ENCODE measurements around the gene KLHL28. TPM values are rescaled to one million over a fixed set of nuclear protein-coding genes. Genes with fewer than 3 reads are reported as not detected.

Gene KLHL28
- total and polyA plus RNA-seq, 12 donors: 1.5 to 17.8 (median 9.6) TPM

Other genes starting within 250 kb of the KLHL28 start
- gene TOGARAM1, start 243 bp upstream of the KLHL28 start, total RNA-seq: 10 to 100 TPM; 10.2 to 42.0 (median 20.9) TPM
- 10 to 100 TPM in 1 of 3 donors, 1 to 10 TPM in 2; 4.2 to 27.1 (median 5.7) TPM for gene TOGARAM1, start 243 bp upstream of the KLHL28 start, polyA plus RNA-seq
- gene PRPF39, start 122.2 kb upstream of the KLHL28 start, total RNA-seq: 10 to 100 TPM in 7 of 9 donors, 1 to 10 TPM in 2; 6.5 to 52.5 (median 35.3) TPM
- gene PRPF39, start 122.2 kb upstream of the KLHL28 start, polyA plus RNA-seq: 10 to 100 TPM; 32.6 to 76.0 (median 53.9) TPM
- 10 to 100 TPM; 15.7 to 70.2 (median 46.3) TPM for gene FKBP3, start 172.5 kb upstream of the KLHL28 start, total RNA-seq
- 100 to 1,000 TPM in 2 of 3 donors, 10 to 100 TPM in 1; 99.6 to 146 (median 105) TPM for gene FKBP3, start 172.5 kb upstream of the KLHL28 start, polyA plus RNA-seq
- gene FANCM, start 174.0 kb upstream of the KLHL28 start, total RNA-seq: 10 to 100 TPM in 3 of 9 donors, 1 to 10 TPM in 6; 2.1 to 20.9 (median 6.1) TPM
- gene FANCM, start 174.0 kb upstream of the KLHL28 start, polyA plus RNA-seq: 1 to 10 TPM; 4.1 to 8.8 (median 5.7) TPM